Coronary artery (tissue), 2 donors: ENCODE results near the gene SLC66A1.

Experiments
- DNase-seq: peaks from one replicate; pipeline ENCODE4 v3.0.0-alpha.2; 2017; ENCODE audit warnings: low spot score
- H3K27ac ChIP-seq, 2 donors: fragments of 200-600 bp; sonication (generic); one replicate each; pipeline ENCODE4 v1.5.1; 2016 to 2019
- H3K4me3 ChIP-seq: fragments of 200-600 bp; sonication (generic); 2 replicates; pipeline ENCODE4 v1.5.1; 2016; ENCODE audit warnings: mild to moderate bottlenecking, moderate library complexity
- CTCF ChIP-seq: fragments of 200-600 bp; sonication (generic); IDR thresholded peaks from one replicate; pipeline ENCODE4 v1.5.1; 2019; ENCODE audit warnings: antibody characterized with exemption

The SLC66A1 gene

GRCh38 chr1:19323987-19324664 is 12.0 kb downstream of the SLC66A1 start:
- Histone ChIP-seq H3K27ac (no peak overlapping the region), H3K4me3 (no peak overlapping the region)
- no peak for DNase-seq
- no peak for TF ChIP-seq CTCF

GRCh38 chr1:19324665-19324990 is 12.5 kb downstream of the SLC66A1 start:
- no peak overlapping the region for H3K27ac ChIP-seq
- no peak for TF ChIP-seq CTCF
- no peak for DNase-seq
- no peak overlapping the region for H3K4me3 ChIP-seq

GRCh38 chr1:19325368-19325957 is 13.3 kb downstream of the SLC66A1 start:
- no peak overlapping the region for H3K4me3 ChIP-seq
- no peak for TF ChIP-seq CTCF
- DNase-seq, result no peak
- H3K27ac ChIP-seq, result no peak overlapping the region

GRCh38 chr1:19325958-19326747 is 14.0 kb downstream of the SLC66A1 start:
- no peak overlapping the region for H3K4me3 ChIP-seq
- no peak overlapping the region for H3K27ac ChIP-seq
- no peak for DNase-seq
- TF ChIP-seq CTCF, result no peak

GRCh38 chr1:19326748-19327065 is 14.6 kb downstream of the SLC66A1 start:
- no peak for DNase-seq
- TF ChIP-seq CTCF, result no peak
- H3K27ac ChIP-seq, result no peak overlapping the region
- no peak overlapping the region for H3K4me3 ChIP-seq

- DNase-seq, result no peak
- no peak overlapping the region for H3K27ac ChIP-seq
- no peak for TF ChIP-seq CTCF
- no peak overlapping the region for H3K4me3 ChIP-seq
Observed at GRCh38 chr1:19327301-19327700, 15.2 kb downstream of the SLC66A1 start.

GRCh38 chr1:19327736-19328135 is 15.6 kb downstream of the SLC66A1 start:
- no peak overlapping the region for H3K27ac ChIP-seq
- no peak for TF ChIP-seq CTCF
- no peak overlapping the region for H3K4me3 ChIP-seq
- DNase-seq, result no peak
